Endothelial cell of umbilical vein (primary cell): Measurements from ENCODE around the gene FAM219A. TPM values are rescaled to one million over a fixed set of nuclear protein-coding genes. Genes with fewer than 3 reads are reported as not detected.

Source experiments
- BruUV-seq: library from RNA; stranded (reverse); fragments of 400-500 nt; replicated peaks from 2 replicates; lab custom pipeline; 2021; lab: Mats Ljungman, UMichigan
- CTCF ChIA-PET: fragments of 300-600, 350-600 bp; sonication (Branson Sonifier 250); formaldehyde crosslinking; loops from one replicate; lab custom pipeline; 2021; ENCODE audit warnings: antibody characterized with exemption, inconsistent platforms; lab: Charles Lee
- POLR2A ChIA-PET: fragments of 300-600, 350-600 bp; sonication (Branson Sonifier 250); formaldehyde crosslinking; loops from one replicate; lab custom pipeline; 2021; ENCODE audit warnings: antibody characterized with exemption, inconsistent platforms; lab: Charles Lee
- DNase-seq: peaks from one replicate; pipeline ENCODE4 v3.0.0-alpha.2; 2011; ENCODE audit warnings: low read depth, low spot score
- FAIRE-seq: peaks from 2 replicates; lab custom pipeline; 2011; peaks lifted over from hg19 to GRCh38; lab: Jason Lieb, UNC
- H2AFZ ChIP-seq: 2 replicates; pipeline ENCODE4 v1.6.0; 2012; ENCODE audit warnings: low read depth, low read length, control low read depth, inconsistent platforms
- H3K27ac ChIP-seq: 2 replicates; pipeline ENCODE4 v1.5.1; 2011; ENCODE audit warnings: low read depth, mild to moderate bottlenecking, control low read depth, low read length, moderate library complexity; ENCODE audit not compliant: insufficient read depth
- H3K27me3 ChIP-seq, 2 experiments: 2 replicates each; pipeline versions ENCODE4 v1.6.0 to v1.6.1; 2011; ENCODE audit warnings: low read length in 2 of 2, mixed read lengths in 1 of 2; ENCODE audit not compliant: control insufficient read depth in 2 of 2, insufficient read depth in 2 of 2
- H3K36me3 ChIP-seq, 2 experiments: 2 replicates in 1 of 2; 3 replicates in 1 of 2; pipeline ENCODE4 v1.5.1; 2011; ENCODE audit warnings: low read length in 2 of 2, mild to moderate bottlenecking in 1 of 2, moderate library complexity in 1 of 2; ENCODE audit not compliant: control insufficient read depth in 2 of 2, insufficient read depth in 2 of 2; ENCODE audit errors: extremely low read depth in 1 of 2
- H3K4me1 ChIP-seq: 3 replicates; pipeline ENCODE4 v1.5.1; 2011; ENCODE audit warnings: mild to moderate bottlenecking, low read length; ENCODE audit not compliant: control insufficient read depth, insufficient read depth; ENCODE audit errors: extremely low read depth
- H3K4me2 ChIP-seq: 2 replicates; pipeline ENCODE4 v1.6.1; 2011; ENCODE audit warnings: low read length, control low read depth, mixed read lengths; ENCODE audit not compliant: insufficient read depth
- H3K4me3 ChIP-seq, 3 experiments: fragments of 200-600 bp in 1 of 3; sonication (generic), shearing (Covaris generic) in 1 of 3; replicated peaks in 1 of 3; 2 replicates each; pipeline ENCODE4 v1.5.1; 2011 to 2016; ENCODE audit warnings: control low read depth in 3 of 3, low read length in 3 of 3, mild to moderate bottlenecking in 2 of 3, inconsistent platforms in 1 of 3, low read depth in 1 of 3, moderate library complexity in 1 of 3; ENCODE audit not compliant: insufficient read depth in 1 of 3
- H3K79me2 ChIP-seq: 2 replicates; pipeline ENCODE4 v1.6.0; 2012; ENCODE audit warnings: low read length, inconsistent platforms; ENCODE audit not compliant: control insufficient read depth, insufficient read depth
- H3K9ac ChIP-seq: replicated peaks from 2 replicates; pipeline ENCODE3; 2011; ENCODE audit warnings: low read length, control low read depth; ENCODE audit not compliant: insufficient read depth; ENCODE audit errors: extremely low read depth
- H3K9me1 ChIP-seq: replicated peaks from 3 replicates; pipeline ENCODE4 v1.6.0; 2011; ENCODE audit warnings: mild to moderate bottlenecking, low read length; ENCODE audit not compliant: control insufficient read depth, insufficient read depth; ENCODE audit errors: extremely low read depth
- H3K9me3 ChIP-seq: replicated peaks from 2 replicates; pipeline ENCODE4 v1.5.1; 2012; ENCODE audit warnings: low read length, inconsistent platforms; ENCODE audit not compliant: control insufficient read depth, insufficient read depth
- H4K20me1 ChIP-seq: replicated peaks from 2 replicates; pipeline ENCODE3; 2011; ENCODE audit warnings: mild to moderate bottlenecking, low read length; ENCODE audit not compliant: control insufficient read depth, insufficient read depth; ENCODE audit errors: extremely low read depth
- CTCF ChIP-seq, 2 donors: IDR thresholded peaks; 1 replicate in 1 of 2; 2 replicates in 1 of 2; pipeline ENCODE4 v1.5.1; 2011; ENCODE audit warnings: low read length in 2 of 2, mild to moderate bottlenecking in 2 of 2, moderate library complexity in 2 of 2, control low read depth in 1 of 2, inconsistent platforms in 1 of 2, low read depth in 1 of 2; ENCODE audit not compliant: insufficient read depth in 1 of 2; ENCODE audit errors: extremely low read depth in 1 of 2
- GATA2 ChIP-seq: IDR thresholded peaks from 2 replicates; pipeline ENCODE4 v1.7.0; 2011; ENCODE audit warnings: low read depth, mild to moderate bottlenecking, moderate library complexity, mixed read lengths, low read length; ENCODE audit not compliant: insufficient read length, insufficient read depth
- MYC ChIP-seq: IDR thresholded peaks from one replicate; pipeline ENCODE4 v1.6.1; 2011; ENCODE audit warnings: mild to moderate bottlenecking, low read depth, low read length
- POLR2AphosphoS5 ChIP-seq: IDR thresholded peaks from 2 replicates; pipeline ENCODE4 v1.6.1; 2012; ENCODE audit warnings: low read depth, mild to moderate bottlenecking, control low read depth, low read length, moderate library complexity; ENCODE audit not compliant: insufficient read depth
- dilution Hi-C: fragments of 300-500 bp; cut with MboI; formaldehyde crosslinking; loops from one replicate; pipeline ENCODE4 v1.15.0; 2019; ENCODE audit warnings: low sequenced_read_pairs; ENCODE audit not compliant: extremely low pct_ligation_motif_present
- intact Hi-C: fragments of 100-400 bp; cut with micrococcal nuclease; formaldehyde crosslinking; loops from one replicate; pipeline ENCODE4 v1.10.0; 2022
- polyA plus RNA-seq, 4 experiments: library from polyadenylated mRNA; depleted of rRNA in 3 of 4; stranded (reverse) in 3 of 4; unstranded in 1 of 4; fragments of >200 nt; gene quantifications; 2 replicates each; pipeline versions ENCODE4 v1.2.1 to v1.2.3, GENCODE V29; 2011 to 2012; ENCODE audit warnings: missing spikeins in 1 of 4
- total RNA-seq: library from RNA; stranded (reverse); gene quantifications from 2 replicates; pipeline ENCODE4 v1.2.3, GENCODE V29; 2021

Gene FAM219A
- total and polyA plus RNA-seq, 2 donors (not counting 3 experiments of a cell fraction or from before 2014, with no cell fraction given): 18.1 to 35.7 TPM

- POLR2A ChIA-PET: no interaction called here
- dilution Hi-C loops: loop anchor here (25.0 kb wide), 1 partner anchor 88 kb away; no protein-coding TSS in a partner anchor
- DNase-seq (peak; percentile 46), FAIRE-seq (peak; percentile 38)
- no peak overlapping the region for H3K27ac ChIP-seq
- H3K27me3 ChIP-seq: peaks cover 10 to 17% of the 10 kb centered on the region in 2 experiments
- no peaks in the 10 kb centered on the region for H3K36me3 ChIP-seq
- no TSS peak for BruUV-seq
- TF ChIP-seq MYC (no peak), CTCF (IDR thresholded peaks at IDR 0.05; ENCODE audit: extremely low read depth in 1 of 2, insufficient read depth in 1 of 2, low read depth in 1 of 2, low read length in 2 of 2) (peak; percentile 85 to 93)
- intact Hi-C loops: loop anchor here (1.0 to 2.0 kb wide), 4 partner anchors 46 to 103 kb away; no protein-coding TSS in a partner anchor
- peaks cover 13% of the 10 kb centered on the region for H3K4me1 ChIP-seq
- no peaks in the 10 kb centered on the region for H3K9me3 ChIP-seq
- H3K9me1 ChIP-seq: no peaks in the 10 kb centered on the region
- no peak overlapping the region for H3K9ac ChIP-seq
- no peak overlapping the region for H3K4me2 ChIP-seq
- CTCF ChIA-PET: interaction anchor here (0.9 to 5.1 kb wide), 17 partner anchors 10 to 121 kb away, joined by 3 to 117 read pairs (median 9); no protein-coding TSS in a partner anchor
- H2AFZ ChIP-seq: no peak overlapping the region
- no peaks in the 10 kb centered on the region for H4K20me1 ChIP-seq
- no peaks in the 10 kb centered on the region for H3K79me2 ChIP-seq
- H3K4me3 ChIP-seq: no peak overlapping the region
These were observed 42.4 kb upstream of the FAM219A start for GRCh38 chr9:34500623-34501267.

GRCh38 chr9:34499076-34499475 is 40.7 kb upstream of the FAM219A start:
- no peak for FAIRE-seq
- H3K9me1 ChIP-seq: no peaks in the 10 kb centered on the region
- no peaks in the 10 kb centered on the region for H3K9me3 ChIP-seq
- H2AFZ ChIP-seq: no peak overlapping the region
- intact Hi-C loops (no loop called here), dilution Hi-C loops (no loop called here)
- peaks cover 7 to 15% of the 10 kb centered on the region in 2 experiments for H3K27me3 ChIP-seq
- H3K79me2 ChIP-seq: no peaks in the 10 kb centered on the region
- H3K36me3 ChIP-seq: no peaks in the 10 kb centered on the region
- no peak overlapping the region for H3K4me3 ChIP-seq
- TF ChIP-seq CTCF (IDR thresholded peaks at IDR 0.05; ENCODE audit: extremely low read depth in 1 of 2, insufficient read depth in 1 of 2, low read depth in 1 of 2, low read length in 2 of 2) (no peak), GATA2 (no peak), POLR2AphosphoS5 (no peak), MYC (no peak)
- POLR2A ChIA-PET: no interaction called here
- H3K4me1 ChIP-seq: peaks cover 14% of the 10 kb centered on the region
- no peaks in the 10 kb centered on the region for H4K20me1 ChIP-seq
- no peak overlapping the region for H3K9ac ChIP-seq
- DNase-seq: no peak
- H3K27ac ChIP-seq: no peak overlapping the region
- H3K4me2 ChIP-seq: no peak overlapping the region
- CTCF ChIA-PET: interaction anchor here (1.3 to 3.1 kb wide), 3 partner anchors 49 to 104 kb away, joined by 3 to 16 read pairs (median 13); no protein-coding TSS in a partner anchor
- no TSS peak for BruUV-seq
